B cell (primary cell): ENCODE measurements around the gene PITPNM2. TPM values are rescaled to one million over a fixed set of nuclear protein-coding genes. Genes with fewer than 3 reads are reported as not detected.
A peak's percentile ranks its signal among the peaks of the same experiment; 100 is the strongest.

Experiments
- ATAC-seq: fragments of 200-7000 bp; cut with Tn5 transposase; one replicate; pipeline ENCODE4 v1.10.0; 2021; ENCODE audit warnings: low read depth, mild to moderate bottlenecking, moderate number of reproducible peaks, moderate library complexity
- CTCF ChIA-PET: fragments of 350-600 bp; sonication (Branson Sonifier 250); formaldehyde crosslinking; loops from one replicate; lab custom pipeline; 2021; ENCODE audit warnings: antibody characterized with exemption, inconsistent platforms; lab: Charles Lee
- POLR2A ChIA-PET: fragments of 350-600 bp; sonication (Branson Sonifier 250); formaldehyde crosslinking; loops from one replicate; lab custom pipeline; 2021; ENCODE audit warnings: antibody characterized with exemption; lab: Charles Lee
- DNase-seq: peaks from one replicate; pipeline ENCODE4 v3.0.0; 2013
- H2AFZ ChIP-seq: 2 replicates; pipeline ENCODE4 v1.6.1; 2012; ENCODE audit warnings: mild to moderate bottlenecking, low read depth, low read length; ENCODE audit not compliant: insufficient read depth, poor library complexity, severe bottlenecking
- H3K27ac ChIP-seq, 2 donors: 1 replicate in 1 of 2; 2 replicates in 1 of 2; pipeline ENCODE4 v1.5.1; 2012 to 2013; ENCODE audit warnings: low read length in 2 of 2, mild to moderate bottlenecking in 2 of 2, moderate library complexity in 1 of 2
- H3K27me3 ChIP-seq, 4 experiments: fragments of 200-600 bp in 1 of 4; sonication (generic) in 1 of 4; replicated peaks in 1 of 4; 1 replicate in 2 of 4; 2 replicates in 2 of 4; pipeline versions ENCODE4 v1.6.1 to v1.7.0; 2013 to 2016; ENCODE audit warnings: low read length in 3 of 4, mild to moderate bottlenecking in 2 of 4, mixed read lengths in 1 of 4, moderate library complexity in 1 of 4; ENCODE audit not compliant: insufficient read depth in 4 of 4, control insufficient read depth in 3 of 4; ENCODE audit errors: control extremely low read depth in 1 of 4
- H3K36me3 ChIP-seq, 2 experiments: replicated peaks in 1 of 2; 1 replicate in 1 of 2; 2 replicates in 1 of 2; pipeline versions ENCODE4 v1.6.1 to v1.7.1; 2013; ENCODE audit warnings: low read length in 1 of 2; ENCODE audit not compliant: insufficient read depth in 2 of 2, control insufficient read depth in 1 of 2; ENCODE audit errors: control extremely low read depth in 1 of 2, extremely low read depth in 1 of 2
- H3K4me1 ChIP-seq, 2 donors: fragments of 200-600 bp in 1 of 2; sonication (generic) in 1 of 2; 1 replicate in 1 of 2; 2 replicates in 1 of 2; pipeline versions ENCODE4 v1.5.1 to v1.6.1; 2013 to 2017; ENCODE audit warnings: low read length in 2 of 2; ENCODE audit not compliant: control insufficient read depth in 2 of 2, insufficient read depth in 2 of 2
- H3K4me2 ChIP-seq: replicated peaks from 2 replicates; pipeline ENCODE3; 2012; ENCODE audit warnings: mild to moderate bottlenecking, low read depth, low read length; ENCODE audit not compliant: poor library complexity, severe bottlenecking
- H3K4me3 ChIP-seq, 5 experiments: fragments of 200-600 bp in 1 of 5; sonication (generic) in 1 of 5; 1 replicate in 3 of 5; 2 replicates in 2 of 5; pipeline versions ENCODE4 v1.5.1 to v1.7.0; 2011 to 2016; ENCODE audit warnings: low read length in 4 of 5, mild to moderate bottlenecking in 4 of 5, low read depth in 2 of 5, control low read depth in 1 of 5, moderate library complexity in 1 of 5; ENCODE audit not compliant: insufficient read depth in 1 of 5; ENCODE audit errors: control extremely low read depth in 1 of 5, extremely low read depth in 1 of 5
- H3K79me2 ChIP-seq: fragments of 200-600 bp; sonication (generic); one replicate; pipeline ENCODE4 v1.6.0; 2016; ENCODE audit warnings: low read length; ENCODE audit not compliant: control insufficient read depth, insufficient read depth
- H3K9ac ChIP-seq: fragments of 200-600 bp; sonication (generic); 2 replicates; pipeline ENCODE4 v1.6.1; 2017; ENCODE audit warnings: mild to moderate bottlenecking, low read length, moderate library complexity
- H3K9me3 ChIP-seq, 3 donors: one replicate each; pipeline versions ENCODE4 v1.6.1 to v1.7.1; 2013; ENCODE audit warnings: low read length in 2 of 3; ENCODE audit not compliant: control insufficient read depth in 2 of 3, insufficient read depth in 1 of 3; ENCODE audit errors: control extremely low read depth in 1 of 3
- H4K20me1 ChIP-seq: 2 replicates; pipeline ENCODE4 v1.6.0; 2012; ENCODE audit warnings: mild to moderate bottlenecking, low read length; ENCODE audit not compliant: insufficient read depth, control insufficient read depth, poor library complexity, severe bottlenecking
- H3K27ac Mint-ChIP-seq: one replicate; pipeline ENCODE4 v1.8.0; 2021; ENCODE audit warnings: mixed read lengths
- H3K27me3 Mint-ChIP-seq: one replicate; pipeline ENCODE4 v1.8.0; 2021; ENCODE audit warnings: mixed read lengths
- H3K4me1 Mint-ChIP-seq: one replicate; pipeline ENCODE4 v1.8.0; 2021; ENCODE audit warnings: mixed read lengths
- H3K4me3 Mint-ChIP-seq: one replicate; pipeline ENCODE4 v1.8.0; 2021; ENCODE audit warnings: mixed read lengths
- H3K9me3 Mint-ChIP-seq: one replicate; pipeline ENCODE4 v1.8.0; 2022; ENCODE audit warnings: mixed read lengths; ENCODE audit not compliant: insufficient read depth
- EZH2 ChIP-seq: IDR thresholded peaks from 2 replicates; pipeline ENCODE4 v1.6.1; 2012; ENCODE audit warnings: borderline replicate concordance, low read depth, mild to moderate bottlenecking, moderate library complexity, low read length; ENCODE audit not compliant: insufficient read depth, poor library complexity, severe bottlenecking
- WGBS: methylation state at CpG from one replicate; pipeline ENCODE4 v1.1.5; 2013; ENCODE audit warnings: missing lambda C conversion rate; ENCODE audit not compliant: insufficient coverage; 5-methylcytosine and 5-hydroxymethylcytosine counted together
- intact Hi-C: fragments of 100-400 bp; cut with micrococcal nuclease; formaldehyde crosslinking; loops from one replicate; pipeline ENCODE4 v1.10.0; 2022
- polyA plus RNA-seq: library from polyadenylated mRNA; depleted of rRNA; stranded (reverse); fragments of >200 nt; gene quantifications from 2 replicates; pipeline ENCODE4 v1.2.3, GENCODE V29; 2012
- total RNA-seq, 2 donors: library from RNA; stranded (reverse); fragments of 120-200 nt in 1 of 2; gene quantifications; 1 replicate in 1 of 2; 2 replicates in 1 of 2; pipeline versions ENCODE4 v1.2.3 to v1.2.4, GENCODE V29; 2013 to 2022
- TF ChIP-seq, protein P1 (sequence below): fragments of 200-600 bp; IDR thresholded peaks from one replicate; pipeline ENCODE4 v1.8.0; 2022; ENCODE audit warnings: antibody characterized with exemption, mild to moderate bottlenecking

The PITPNM2 gene
- total and polyA plus RNA-seq, 2 donors (not counting 1 experiment from before 2014, with no cell fraction given), result 9.6 to 28.6 TPM

- H4K20me1 ChIP-seq, result no peaks in the 10 kb centered on the region
- H3K79me2 ChIP-seq, result peaks cover 16% of the 10 kb centered on the region
- ChIA-PET CTCF (interaction anchor here (1.0 kb wide), 1 partner anchor 10 kb away, joined by 3 read pairs; no protein-coding TSS in a partner anchor), POLR2A (no interaction called here)
- intact Hi-C loops, result no loop called here
- H3K4me1 Mint-ChIP-seq, result peaks cover 52% of the 10 kb centered on the region
- no peak overlapping the region for H3K4me3 ChIP-seq
- peaks cover 0 to 6% (median 2%) of the 10 kb centered on the region in 4 experiments for H3K27me3 ChIP-seq
- no peaks in the 10 kb centered on the region for H3K9me3 ChIP-seq
- no peaks in the 10 kb centered on the region for H3K36me3 ChIP-seq
- H3K4me1 ChIP-seq, result peaks cover 28 to 37% of the 10 kb centered on the region in 2 donors
- ATAC-seq, result no peak
- H3K9ac ChIP-seq, result no peak overlapping the region
- H2AFZ ChIP-seq, result no peak overlapping the region
- H3K27ac ChIP-seq, result no peak overlapping the region
- no peak overlapping the region for H3K4me2 ChIP-seq
- H3K27ac Mint-ChIP-seq, result no peak overlapping the region
- no CpG with 5 or more reads among the region's 2 CpGs for WGBS
- H3K4me3 Mint-ChIP-seq, result no peak overlapping the region
- no peaks in the 10 kb centered on the region for H3K27me3 Mint-ChIP-seq
- H3K9me3 Mint-ChIP-seq, result no peaks in the 10 kb centered on the region
- TF ChIP-seq EZH2, result no peak
- TF ChIP-seq, protein P1, sequence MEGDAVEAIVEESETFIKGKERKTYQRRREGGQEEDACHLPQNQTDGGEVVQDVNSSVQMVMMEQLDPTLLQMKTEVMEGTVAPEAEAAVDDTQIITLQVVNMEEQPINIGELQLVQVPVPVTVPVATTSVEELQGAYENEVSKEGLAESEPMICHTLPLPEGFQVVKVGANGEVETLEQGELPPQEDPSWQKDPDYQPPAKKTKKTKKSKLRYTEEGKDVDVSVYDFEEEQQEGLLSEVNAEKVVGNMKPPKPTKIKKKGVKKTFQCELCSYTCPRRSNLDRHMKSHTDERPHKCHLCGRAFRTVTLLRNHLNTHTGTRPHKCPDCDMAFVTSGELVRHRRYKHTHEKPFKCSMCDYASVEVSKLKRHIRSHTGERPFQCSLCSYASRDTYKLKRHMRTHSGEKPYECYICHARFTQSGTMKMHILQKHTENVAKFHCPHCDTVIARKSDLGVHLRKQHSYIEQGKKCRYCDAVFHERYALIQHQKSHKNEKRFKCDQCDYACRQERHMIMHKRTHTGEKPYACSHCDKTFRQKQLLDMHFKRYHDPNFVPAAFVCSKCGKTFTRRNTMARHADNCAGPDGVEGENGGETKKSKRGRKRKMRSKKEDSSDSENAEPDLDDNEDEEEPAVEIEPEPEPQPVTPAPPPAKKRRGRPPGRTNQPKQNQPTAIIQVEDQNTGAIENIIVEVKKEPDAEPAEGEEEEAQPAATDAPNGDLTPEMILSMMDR, result no peak
- no peak for DNase-seq
Observed at GRCh38 chr12:123145211-123145610, 5.7 kb downstream of the PITPNM2 start.

- Histone ChIP-seq H2AFZ (peak overlapping the region; percentile 66), H3K9me3 (no peaks in the 10 kb centered on the region), H3K27ac (peak overlapping the region; percentile 65 to 75), H3K27me3 (no peaks in the 10 kb centered on the region), H4K20me1 (no peaks in the 10 kb centered on the region), H3K9ac (peak overlapping the region; percentile 10), H3K79me2 (peaks cover 19% of the 10 kb centered on the region), H3K36me3 (no peaks in the 10 kb centered on the region), H3K4me2 (peak overlapping the region; percentile 57), H3K4me1 (peaks cover 29% of the 10 kb centered on the region in 2 donors), H3K4me3 (peak overlapping the region in 1 of 5 experiments; percentile 15)
- Mint-ChIP-seq H3K27ac (peak overlapping the region; percentile 81), H3K4me3 (peak overlapping the region; percentile 5), H3K4me1 (peaks cover 51% of the 10 kb centered on the region), H3K27me3 (no peaks in the 10 kb centered on the region), H3K9me3 (no peaks in the 10 kb centered on the region)
- no peak for DNase-seq
- 94% methylated on average over 3 of the region's 4 CpGs for WGBS
- ATAC-seq, result no peak
- POLR2A ChIA-PET, result interaction anchor here (0.6 to 1.6 kb wide), 4 partner anchors 29 to 164 kb away, joined by 3 to 6 read pairs (median 4); no protein-coding TSS in a partner anchor
- intact Hi-C loops, result loop anchor here (5.0 kb wide), 1 partner anchor 37 kb away; no protein-coding TSS in a partner anchor
- CTCF ChIA-PET, result interaction anchor here (0.6 to 1.8 kb wide), 9 partner anchors 7 to 100 kb away, joined by 3 to 10 read pairs (median 5); partner anchors contain the start of gene PITPNM2
- TF ChIP-seq, protein P1, result no peak
- TF ChIP-seq EZH2, result no peak
Observed at GRCh38 chr12:123143736-123144461, 7.0 kb downstream of the PITPNM2 start.
